ENCODE results near the gene DGUOK.

The DGUOK gene

GRCh38 chr2:73888388-73888787 is 38.3 kb upstream of the DGUOK start:
- TF ChIP-seq MYC (IDR thresholded peaks at IDR 0.05; ENCODE audit: low read depth, low read length), result no peak
- TF ChIP-seq, protein P1, sequence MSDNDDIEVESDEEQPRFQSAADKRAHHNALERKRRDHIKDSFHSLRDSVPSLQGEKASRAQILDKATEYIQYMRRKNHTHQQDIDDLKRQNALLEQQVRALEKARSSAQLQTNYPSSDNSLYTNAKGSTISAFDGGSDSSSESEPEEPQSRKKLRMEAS (IDR thresholded peaks at IDR 0.05; ENCODE audit: low read depth, low read length), result no peak
- DNase-seq (ENCODE audit: low read depth), result no peak
- no peak overlapping the region for H3K4me3 ChIP-seq (ENCODE audit: low read depth, low read length)

DNA sequence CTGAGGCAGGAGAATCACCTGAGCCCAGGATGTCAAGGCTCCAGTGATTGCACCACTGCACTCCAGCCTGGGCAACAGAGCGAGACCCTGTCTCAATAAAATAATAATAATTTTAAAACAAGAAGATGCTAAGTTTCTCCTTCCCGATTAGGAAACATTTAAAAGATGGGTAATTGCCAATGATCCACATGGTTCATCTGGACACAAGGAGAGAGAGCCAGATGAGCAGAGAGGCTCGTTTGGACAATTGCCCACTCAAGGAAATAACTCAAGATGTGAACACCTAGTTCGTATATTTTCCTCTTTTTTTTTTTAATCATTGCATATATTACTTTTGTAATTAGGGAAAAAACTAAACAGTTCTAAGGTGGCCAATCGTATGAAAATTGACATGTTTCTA is 37.5 kb upstream of the DGUOK start:
- no peak for DNase-seq (ENCODE audit: low read depth)
- no peak overlapping the region for H3K4me3 ChIP-seq (ENCODE audit: low read depth, low read length)
- TF ChIP-seq POLR2A (IDR thresholded peaks at IDR 0.05; ENCODE audit: extremely low read depth, insufficient read length) (no peak), CTCF (IDR thresholded peaks at IDR 0.05; ENCODE audit: low read depth, low read length) (no peak), MYC (IDR thresholded peaks at IDR 0.05; ENCODE audit: low read depth, low read length) (no peak)
- TF ChIP-seq, protein P1 (IDR thresholded peaks at IDR 0.05; ENCODE audit: low read depth, low read length), result no peak

DNA sequence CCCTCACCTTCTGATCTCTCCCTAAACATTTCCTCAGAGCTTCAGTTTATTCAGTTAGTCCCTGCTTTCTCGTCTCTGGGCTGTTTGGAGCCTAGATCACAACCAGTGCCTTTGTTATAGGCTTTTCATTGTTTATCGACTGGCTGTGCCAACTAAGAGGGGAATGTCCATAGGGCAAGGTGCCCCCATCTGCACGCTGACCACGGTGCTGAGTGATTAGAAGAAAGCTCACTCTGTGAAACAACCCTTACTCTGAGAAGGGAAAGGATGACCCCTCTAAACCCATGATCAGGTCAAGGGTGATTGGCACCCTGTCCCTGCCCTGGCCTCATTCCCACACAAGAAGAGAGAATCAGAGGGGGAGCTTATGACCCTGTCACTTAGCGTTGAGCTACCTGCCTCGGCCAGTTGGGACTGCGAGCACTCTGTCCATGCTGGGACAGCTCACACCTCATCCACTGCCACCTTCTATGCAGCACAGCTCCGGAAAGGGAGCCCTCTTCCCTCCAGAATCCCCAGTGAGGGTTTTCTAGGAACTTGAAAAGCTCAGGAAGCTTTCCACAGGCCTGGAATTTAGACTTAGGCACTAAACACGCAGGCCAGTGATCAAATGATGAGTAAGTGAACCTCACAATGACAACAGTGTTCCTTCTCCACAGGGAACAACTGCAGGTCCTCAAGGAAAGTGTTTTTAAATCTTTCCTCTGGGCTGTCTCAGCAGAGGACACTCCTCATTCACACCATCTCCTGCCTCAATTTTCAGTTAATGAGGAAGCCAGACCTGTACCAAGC is 36.2 kb upstream of the DGUOK start:
- DNase-seq (ENCODE audit: low read depth), result no peak
- H3K4me3 ChIP-seq (ENCODE audit: low read depth, low read length), result no peak overlapping the region
- TF ChIP-seq MYC (IDR thresholded peaks at IDR 0.05; ENCODE audit: low read depth, low read length), result no peak
- no peak for TF ChIP-seq POLR2A (IDR thresholded peaks at IDR 0.05; ENCODE audit: extremely low read depth, insufficient read length)
- TF ChIP-seq, protein P1 (IDR thresholded peaks at IDR 0.05; ENCODE audit: low read depth, low read length), result no peak
- TF ChIP-seq CTCF (IDR thresholded peaks at IDR 0.05; ENCODE audit: low read depth, low read length), result no peak

DNA sequence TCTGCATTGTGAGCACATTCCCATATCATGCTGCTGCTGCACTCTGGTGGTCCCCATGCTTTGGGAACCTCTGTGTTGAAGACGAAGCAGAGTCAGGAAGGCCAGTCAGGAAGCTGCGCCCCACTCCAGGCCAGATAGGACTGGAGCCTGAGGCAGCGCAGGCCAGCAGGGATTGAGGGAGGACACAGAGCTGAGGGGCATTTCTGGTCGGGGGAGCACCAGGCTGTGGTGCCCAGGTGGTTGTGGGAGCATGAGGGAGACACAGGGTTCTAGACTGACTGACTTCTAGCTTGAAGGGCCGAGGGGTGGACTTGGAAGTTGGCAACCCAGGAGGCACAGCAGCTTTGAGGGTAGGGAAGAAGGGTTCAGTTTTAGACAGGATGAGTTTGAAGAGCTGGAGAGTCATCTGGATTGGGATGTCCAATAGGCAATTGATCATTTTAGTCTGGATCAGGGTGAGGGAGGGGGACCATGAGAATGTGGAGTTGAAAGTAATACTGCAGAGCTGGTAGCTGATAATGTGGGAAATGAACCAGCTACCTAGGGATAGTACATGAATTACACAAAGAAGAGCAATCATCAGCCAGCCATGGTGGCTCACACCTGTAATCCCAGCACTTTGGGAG is 35.3 kb upstream of the DGUOK start:
- no peak overlapping the region for H3K4me3 ChIP-seq (ENCODE audit: low read depth, low read length)
- DNase-seq (ENCODE audit: low read depth), result no peak
- no peak for TF ChIP-seq MYC (IDR thresholded peaks at IDR 0.05; ENCODE audit: low read depth, low read length)
- no peak for TF ChIP-seq CTCF (IDR thresholded peaks at IDR 0.05; ENCODE audit: low read depth, low read length)

DNA sequence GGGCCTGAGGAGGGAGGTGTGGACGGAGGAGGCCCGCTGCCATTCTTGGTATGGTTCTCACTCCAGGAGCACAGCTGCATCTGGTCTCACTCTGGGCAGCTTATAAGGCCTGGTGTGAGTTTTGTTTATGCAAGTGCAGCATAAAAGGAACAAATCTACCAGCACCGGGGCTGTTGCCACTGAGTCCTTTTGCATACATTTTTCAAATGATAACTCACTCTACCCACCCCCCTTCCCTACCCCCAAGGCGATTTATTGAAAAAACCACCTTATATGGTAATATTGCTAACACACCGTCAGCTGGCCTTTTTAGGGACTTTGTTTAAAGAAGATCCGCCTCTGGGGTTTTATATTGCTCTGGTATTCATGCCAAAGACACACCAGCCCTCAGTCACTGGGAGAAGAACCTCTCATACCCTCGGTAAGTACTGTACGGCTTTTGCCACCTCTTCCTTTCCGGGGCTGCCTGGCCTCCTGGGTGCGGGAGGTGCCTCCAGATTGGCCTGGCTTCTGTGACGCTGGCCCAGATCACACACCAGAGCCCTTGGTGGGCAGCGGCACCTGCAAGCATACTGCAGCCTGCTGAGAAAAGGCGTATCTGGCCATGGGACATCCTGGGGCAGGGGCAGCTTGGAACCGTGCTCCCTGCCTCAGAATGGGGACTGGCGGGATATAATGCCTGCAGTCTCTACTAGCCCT is 33.9 kb upstream of the DGUOK start, which contains the start of gene ACTG2:
TSS of gene ACTG2 (plus strand) at position 378 of the 699 bp plus-strand sequence. CDS start 8,304 bp downstream, outside the sequence.
- TF ChIP-seq MYC (IDR thresholded peaks at IDR 0.05; ENCODE audit: low read depth, low read length) (no peak), POLR2A (IDR thresholded peaks at IDR 0.05; ENCODE audit: extremely low read depth, insufficient read length) (no peak), CTCF (IDR thresholded peaks at IDR 0.05; ENCODE audit: low read depth, low read length) (no peak)
- TF ChIP-seq, protein P1 (IDR thresholded peaks at IDR 0.05; ENCODE audit: low read depth, low read length), result no peak
- no peak within 1 kb of the TSS for H3K4me3 ChIP-seq (ENCODE audit: low read depth, low read length)
- DNase-seq (ENCODE audit: low read depth), result no peak

All from NB4 (cell line).